HepG2 (cell line): Measurements from ENCODE around the gene BLCAP.

Source experiments
- CREM ChIP-seq, 2 experiments: sonication (generic) in 1 of 2; formaldehyde crosslinking in 1 of 2; IDR thresholded peaks; 2 replicates each; pipeline versions ENCODE4 v1.4.0 to v1.6.1; 2016 to 2020; ENCODE audit warnings: antibody characterized with exemption in 1 of 2, mild to moderate bottlenecking in 1 of 2, missing genetic modification reagents in 1 of 2
- ZNF225 ChIP-seq: sonication (generic); formaldehyde crosslinking; IDR thresholded peaks from 2 replicates; pipeline ENCODE4 v1.4.0; 2020; ENCODE audit warnings: mild to moderate bottlenecking, missing genetic modification reagents

GRCh38 chr20:37506152-37506725, 21.4 kb downstream of the BLCAP start:
- TF ChIP-seq ZNF225 (CRISPR knock-in tag) (no peak), CREM (IDR thresholded peaks at IDR 0.05) (no peak), CREM (CRISPR knock-in tag; IDR thresholded peaks at IDR 0.05) (no peak)
